Dedifferentiated amniotic fluid mesenchymal stem cell (primary cell): ENCODE data around the gene MAPK9.

ENCODE experiments used
- DNase-seq: peaks from one replicate; pipeline ENCODE4 v3.0.0-alpha.2; 2016; ENCODE audit errors: extremely low spot score

The MAPK9 gene

DNA sequence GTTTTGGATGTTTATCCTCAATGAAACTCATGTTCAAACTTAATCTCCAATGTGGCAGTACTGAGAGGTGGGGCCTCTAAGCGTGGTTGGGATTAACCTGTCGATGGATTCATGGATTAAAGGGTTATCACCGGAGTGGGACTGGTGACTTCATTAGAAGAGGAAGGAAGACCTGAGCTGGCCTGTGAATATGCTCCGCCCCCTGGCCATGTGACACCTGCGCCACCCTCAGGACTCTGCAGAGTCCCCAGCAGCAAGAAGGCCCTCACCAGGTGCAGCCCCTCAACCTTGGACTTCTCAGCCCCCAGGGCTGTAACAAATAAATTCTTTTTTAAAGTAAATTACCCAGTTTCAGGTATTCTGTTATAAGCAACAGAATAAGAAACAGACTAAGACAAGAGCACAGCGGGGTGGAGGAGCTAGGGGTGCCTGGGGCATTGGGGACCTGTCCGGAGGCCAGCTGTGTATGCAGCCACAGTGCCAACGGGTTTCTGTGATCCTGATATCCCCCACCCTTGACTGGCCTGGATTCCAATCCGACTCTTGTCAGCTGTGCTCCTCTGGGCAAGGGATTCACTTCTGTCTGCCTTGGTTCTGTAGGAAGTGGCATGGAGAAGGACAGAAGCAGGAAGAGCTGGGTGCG, 3.2 kb upstream of the MAPK9 start:
- DNase-seq, result no peak

DNA sequence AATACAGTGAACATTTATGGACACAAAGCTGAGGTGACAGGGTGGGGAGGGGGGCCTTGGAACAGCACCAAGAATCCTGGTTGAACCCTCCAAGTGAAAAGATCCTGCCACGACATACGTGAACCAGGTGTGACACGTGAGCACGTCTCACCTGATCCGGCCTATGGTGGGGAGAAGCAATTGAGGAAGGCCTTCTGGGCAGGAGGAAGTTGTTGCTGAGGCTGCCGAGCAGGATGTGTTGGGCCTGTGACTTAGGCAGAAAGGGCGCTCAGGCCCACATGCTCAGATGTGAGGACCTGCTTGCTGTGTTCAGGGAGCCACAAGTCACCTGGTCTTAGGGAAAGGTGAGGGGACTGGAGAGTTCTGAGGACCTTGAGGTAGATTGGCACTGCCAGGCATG, 2.5 kb upstream of the MAPK9 start:
- no peak for DNase-seq

DNA sequence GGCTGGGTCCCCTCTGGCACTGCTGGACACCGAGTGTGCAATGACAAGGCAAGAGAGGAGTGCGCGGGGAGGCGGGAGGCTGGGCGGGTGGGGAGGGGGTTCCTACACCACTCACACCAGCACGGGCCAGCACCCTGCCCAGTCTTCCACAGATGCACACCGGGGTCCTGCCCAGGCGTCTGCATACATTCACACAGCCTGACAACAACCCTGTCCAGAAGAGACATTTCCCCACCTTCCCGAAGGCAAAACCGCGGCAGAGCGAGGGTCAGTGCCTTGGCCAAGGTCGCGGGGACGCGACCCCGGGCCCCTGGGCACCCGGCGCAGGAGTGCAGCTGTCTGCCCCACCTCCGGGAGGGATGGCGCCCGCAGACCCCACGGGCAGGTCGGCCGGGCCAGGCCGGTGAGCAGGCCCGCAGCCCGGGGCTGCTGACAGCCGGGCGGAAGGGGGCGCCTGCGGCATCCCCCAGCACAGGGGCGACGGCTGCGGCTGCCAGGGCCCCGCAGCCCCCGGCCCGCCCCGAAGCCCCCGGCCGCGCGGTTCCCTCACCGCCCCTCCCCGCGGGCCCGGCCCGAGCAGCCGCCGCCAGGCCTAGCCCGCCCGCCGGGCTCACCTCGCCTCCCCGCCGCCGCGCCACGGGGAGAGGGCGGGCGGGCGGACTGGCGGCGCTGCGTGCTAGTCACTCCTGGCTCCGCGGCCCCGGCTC, 496 bp downstream of the MAPK9 start:
- no peak for DNase-seq

- no peak for DNase-seq
Measured at GRCh38 chr5:180290568-180291233, 1.2 kb downstream of the MAPK9 start.

DNA sequence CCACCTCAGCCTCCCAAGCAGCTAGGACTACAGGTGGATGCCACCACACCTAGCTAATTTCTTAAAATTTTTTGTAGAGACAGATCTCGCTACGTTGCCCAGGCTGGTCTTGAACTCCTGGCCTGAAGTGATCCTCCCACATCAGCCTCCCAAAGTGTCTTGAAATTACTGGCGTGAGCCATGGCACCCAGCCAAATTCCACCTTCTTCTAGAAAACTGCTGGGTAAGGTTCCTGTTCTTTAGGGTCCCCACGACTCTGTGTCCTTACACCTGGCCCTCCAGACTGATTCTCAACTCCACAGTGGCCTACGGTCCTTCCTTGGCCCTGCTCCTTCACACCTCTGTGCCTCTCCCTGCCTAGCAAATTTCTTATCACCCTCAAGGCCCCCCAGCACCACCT, 1.9 kb downstream of the MAPK9 start:
- no peak for DNase-seq

GRCh38 chr5:180289433-180289832, 2.5 kb downstream of the MAPK9 start:
- no peak for DNase-seq

DNA sequence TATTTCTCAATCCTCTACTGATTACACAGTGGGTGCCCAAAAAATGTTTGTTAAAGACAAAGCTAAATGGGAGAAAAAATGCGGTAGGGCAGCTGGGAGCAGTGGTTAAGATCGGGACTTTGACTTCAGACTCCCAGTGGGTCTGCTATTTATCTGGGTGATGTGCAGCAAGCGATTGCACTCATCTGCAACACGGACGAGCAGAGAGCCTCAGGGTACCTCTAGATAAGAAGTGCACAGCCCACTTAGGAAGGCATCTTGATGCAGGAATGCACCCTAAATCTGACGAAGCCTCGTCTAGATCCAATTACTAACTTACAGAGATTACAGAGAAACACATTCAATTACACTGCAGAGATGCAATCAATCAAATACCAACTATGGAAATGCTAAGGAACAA, 4.0 kb downstream of the MAPK9 start:
- DNase-seq, result no peak

GRCh38 chr5:180287404-180287803, 4.5 kb downstream of the MAPK9 start:
- no peak for DNase-seq

- no peak for DNase-seq
Measured at GRCh38 chr5:180284149-180284548, 7.7 kb downstream of the MAPK9 start.

DNA sequence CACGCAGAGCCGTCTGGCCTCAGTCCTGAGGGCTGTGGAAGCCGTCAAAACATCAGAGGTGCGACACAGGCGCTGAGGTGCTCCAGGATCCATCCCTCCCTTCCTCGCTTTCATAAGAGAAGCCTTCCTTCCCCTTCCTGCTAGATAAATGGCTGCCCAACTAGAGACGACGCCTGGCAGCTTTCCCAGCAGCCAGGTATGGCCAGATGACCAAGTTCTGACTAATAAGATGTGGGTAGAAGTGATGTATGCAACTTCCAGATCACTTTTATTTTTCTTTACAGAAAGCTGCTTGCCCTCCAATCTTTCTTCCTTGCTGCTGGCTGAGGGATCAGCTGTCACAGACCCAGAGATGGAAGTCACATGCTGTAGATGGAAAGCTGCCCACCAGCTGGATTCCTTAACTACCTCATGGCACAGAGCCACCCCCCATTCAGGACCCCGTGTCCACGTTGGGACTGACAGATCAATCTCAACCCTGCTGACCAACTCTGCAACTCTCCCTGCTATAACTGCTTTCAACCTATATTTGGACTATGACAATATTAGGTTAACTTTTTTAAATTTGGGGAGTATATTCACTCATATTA, 8.8 kb downstream of the MAPK9 start:
- DNase-seq, result no peak

GRCh38 chr5:180282281-180282680, 9.6 kb downstream of the MAPK9 start:
- DNase-seq, result no peak

DNA sequence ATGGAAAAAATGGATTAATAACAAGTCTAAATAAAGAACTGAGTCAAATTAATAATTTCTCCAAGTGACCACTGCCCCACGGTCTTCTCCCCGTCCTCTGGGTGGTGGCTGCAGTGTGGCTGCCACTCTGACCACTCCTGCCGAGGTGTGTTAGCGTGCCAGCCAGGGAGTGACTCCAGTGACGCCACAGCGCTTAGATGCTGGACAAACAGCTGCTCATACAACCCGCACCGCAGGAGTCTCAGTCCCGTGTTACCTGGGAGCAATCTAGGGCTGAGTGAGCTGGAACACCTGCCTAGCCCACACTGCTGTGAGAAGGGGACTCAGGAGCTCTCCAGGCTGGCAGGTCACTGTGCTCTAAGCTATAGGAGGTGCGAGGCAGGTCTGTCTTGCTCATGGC, 10.2 kb downstream of the MAPK9 start:
- no peak for DNase-seq

DNA sequence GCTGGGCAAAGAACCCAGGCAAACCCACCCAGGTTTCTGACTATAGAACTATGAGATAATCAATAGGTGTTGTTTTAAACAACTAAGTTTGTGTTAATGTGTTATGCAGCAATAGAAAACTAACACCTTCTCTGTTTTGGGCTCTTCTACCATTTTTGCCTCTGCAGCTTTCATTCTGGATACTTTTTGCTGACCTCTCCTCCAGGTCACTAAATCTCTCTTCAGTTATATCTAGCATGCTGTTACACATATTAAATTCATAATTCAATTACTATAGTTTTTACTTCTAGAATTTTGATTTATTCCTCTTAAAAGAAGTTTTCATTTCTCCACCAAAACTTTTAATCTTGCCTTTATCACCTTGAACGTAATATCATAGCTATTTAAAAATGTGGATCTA, 17.2 kb downstream of the MAPK9 start:
- DNase-seq, result no peak

DNA sequence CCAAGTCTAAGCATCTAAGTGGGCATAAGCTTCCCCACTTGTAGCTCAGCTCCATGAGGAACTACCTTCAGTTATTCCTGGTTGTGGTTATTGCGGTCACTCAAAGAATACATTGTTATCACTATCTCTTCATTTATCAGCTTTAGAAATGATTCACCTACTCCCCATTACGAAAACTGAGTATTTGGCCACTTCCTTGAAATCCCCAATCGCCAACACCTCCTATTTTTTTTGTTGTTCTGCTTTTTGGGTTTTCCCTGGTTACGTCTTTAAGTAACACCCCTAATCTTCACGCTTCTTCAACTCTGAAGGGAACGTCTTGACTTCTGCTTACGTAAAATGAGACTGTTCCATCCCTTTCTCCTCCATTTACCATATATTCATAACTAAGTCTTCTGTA, 20.7 kb downstream of the MAPK9 start:
- no peak for DNase-seq

GRCh38 chr5:180259260-180259611, 32.6 kb downstream of the MAPK9 start:
- DNase-seq, result no peak

GRCh38 chr5:180253036-180253824, 38.7 kb downstream of the MAPK9 start:
- DNase-seq, result no peak

DNA sequence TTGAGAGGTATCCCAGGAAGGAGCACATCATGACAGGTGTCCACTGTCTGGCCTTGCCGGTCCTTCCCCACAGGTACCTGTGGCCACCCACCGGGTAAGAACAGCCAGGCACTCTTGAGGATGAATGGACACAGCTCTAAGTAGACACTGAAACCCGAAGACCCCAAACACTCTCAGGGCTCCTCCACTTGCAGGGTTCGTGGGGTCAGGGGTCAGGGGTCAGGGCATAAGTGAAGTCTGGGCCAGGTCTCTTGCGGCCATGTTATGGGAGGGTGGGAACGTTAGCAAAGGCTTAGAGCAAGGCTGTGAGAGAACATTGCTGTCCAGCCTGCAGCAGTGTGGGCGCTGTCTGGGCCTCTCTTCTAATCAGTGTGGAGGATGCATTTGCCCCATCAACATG, 40.0 kb downstream of the MAPK9 start:
- no peak for DNase-seq

DNA sequence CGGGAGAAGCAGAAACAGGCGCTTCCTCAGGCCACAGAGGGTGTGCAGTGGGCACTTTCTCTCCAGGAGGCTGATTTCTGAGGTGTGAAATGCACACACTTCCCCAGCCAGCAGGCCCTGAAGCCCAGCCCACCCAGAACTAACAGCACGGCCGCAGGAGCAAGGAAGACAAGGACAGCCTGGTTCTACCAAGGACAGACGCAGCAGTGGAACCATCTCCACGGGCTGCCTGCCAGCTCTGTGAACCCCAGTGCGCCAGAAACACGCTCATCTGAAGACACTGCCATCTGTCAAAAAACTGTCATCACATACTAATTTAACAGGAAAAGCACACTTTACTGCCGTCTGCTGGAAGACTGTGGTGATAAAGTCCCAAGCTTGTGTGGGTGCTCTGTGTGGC, 40.7 kb downstream of the MAPK9 start:
- DNase-seq, result no peak

GRCh38 chr5:180250329-180250728, 41.6 kb downstream of the MAPK9 start:
- DNase-seq, result no peak

GRCh38 chr5:180241600-180241999, 50.3 kb downstream of the MAPK9 start:
- DNase-seq, result no peak

- DNase-seq, result no peak
Measured at GRCh38 chr5:180238631-180239030, 53.3 kb downstream of the MAPK9 start.

- DNase-seq, result no peak
Measured at GRCh38 chr5:180235846-180236245, 56.0 kb downstream of the MAPK9 start.
